HL-60 (cell line): ENCODE measurements around the gene CLEC10A.

Experiments
- CTCF ChIP-seq: IDR thresholded peaks from one replicate; pipeline ENCODE4 v1.5.1; 2011; ENCODE audit warnings: low read length, control low read depth, inconsistent platforms; ENCODE audit not compliant: insufficient read depth
- POLR2AphosphoS5 ChIP-seq: IDR thresholded peaks from 2 replicates; pipeline ENCODE4 v1.6.1; 2012; ENCODE audit warnings: low read depth
- SPI1 ChIP-seq: IDR thresholded peaks from 2 replicates; pipeline ENCODE4 v1.6.1; 2012; ENCODE audit warnings: low read depth, mild to moderate bottlenecking, borderline replicate concordance

GRCh38 chr17:7114241-7114874, 34.3 kb upstream of the CLEC10A start, which contains the start of gene ASGR2:
- TF ChIP-seq POLR2AphosphoS5 = no peak
- TF ChIP-seq CTCF = no peak
- no peak for TF ChIP-seq SPI1
